HG02870 (cell line): ENCODE results near the gene RNF168.
"Not testable (repeated sequence)": the region's sequence is repeated elsewhere in the genome, so short reads cannot be mapped to it uniquely, and the experiment has no call there.

Source experiments
- ATAC-seq: cut with Tn5 transposase; IDR thresholded peaks from one replicate; pipeline ENCODE4 v1.9.1; 2021; ENCODE audit warnings: mild to moderate bottlenecking, moderate library complexity; ENCODE audit not compliant: unreplicated experiment

RNF168 gene

GRCh38 chr3:196514913-196515621 is 11.5 kb upstream of the RNF168 start, which contains the start of gene SMCO1:
SMCO1 (minus strand) TSS chr3:196515346; CDS start chr3:196515209, 137 bp downstream.
- no peak for ATAC-seq

- no peak for ATAC-seq
Measured at GRCh38 chr3:196514350-196514716, 10.8 kb upstream of the RNF168 start.

- ATAC-seq, result no peak
Measured at GRCh38 chr3:196513697-196514349, 10.3 kb upstream of the RNF168 start.

GRCh38 chr3:196511646-196512425 is 8.3 kb upstream of the RNF168 start:
- not testable (repeated sequence) for ATAC-seq

GRCh38 chr3:196511108-196511507 is 7.5 kb upstream of the RNF168 start:
- not testable (repeated sequence) for ATAC-seq

- no peak for ATAC-seq
Measured at GRCh38 chr3:196506687-196507086, 3.1 kb upstream of the RNF168 start.

GRCh38 chr3:196504556-196504955 is 988 bp upstream of the RNF168 start:
- ATAC-seq, result no peak

GRCh38 chr3:196504077-196504398 is 470 bp upstream of the RNF168 start:
- not testable (repeated sequence) for ATAC-seq

GRCh38 chr3:196502775-196503195 is 783 bp downstream of the RNF168 start:
- no peak for ATAC-seq

- ATAC-seq, result no peak
Measured at GRCh38 chr3:196501316-196502044, 2.1 kb downstream of the RNF168 start.

- ATAC-seq, result no peak
Measured at GRCh38 chr3:196499807-196500524, 3.6 kb downstream of the RNF168 start.

GRCh38 chr3:196499061-196499460 is 4.5 kb downstream of the RNF168 start:
- no peak for ATAC-seq

GRCh38 chr3:196498297-196498696 is 5.3 kb downstream of the RNF168 start:
- no peak for ATAC-seq

- ATAC-seq, result no peak
Measured at GRCh38 chr3:196496183-196496582, 7.4 kb downstream of the RNF168 start.

GRCh38 chr3:196493292-196493691 is 10.3 kb downstream of the RNF168 start:
- no peak for ATAC-seq

- no peak for ATAC-seq
Measured at GRCh38 chr3:196492080-196492479, 11.5 kb downstream of the RNF168 start.

GRCh38 chr3:196489747-196490146 is 13.8 kb downstream of the RNF168 start:
- no peak for ATAC-seq

GRCh38 chr3:196486263-196486662 is 17.3 kb downstream of the RNF168 start:
- ATAC-seq, result no peak

GRCh38 chr3:196477678-196478077 is 25.9 kb downstream of the RNF168 start:
- ATAC-seq, result no peak

GRCh38 chr3:196472286-196472685 is 31.3 kb downstream of the RNF168 start:
- no peak for ATAC-seq

GRCh38 chr3:196471551-196471950 is 32.0 kb downstream of the RNF168 start:
- ATAC-seq, result no peak
